Hepatic stellate cell (primary cell): Measurements from ENCODE around the gene TAX1BP3.
A peak's percentile ranks its signal among the peaks of the same experiment; 100 is the strongest.

Source experiments
- DNase-seq: peaks from one replicate; pipeline ENCODE4 v3.0.0; 2011; ENCODE audit warnings: low spot score

TAX1BP3 gene

GRCh38 chr17:3657874-3658783 lies 10.2 kb downstream of the TAX1BP3 start:
- no peak for DNase-seq

GRCh38 chr17:3657588-3657869 lies 10.8 kb downstream of the TAX1BP3 start:
- no peak for DNase-seq

- DNase-seq: no peak
Observed at GRCh38 chr17:3656755-3657587, 11.4 kb downstream of the TAX1BP3 start.

GRCh38 chr17:3656353-3656752 lies 12.0 kb downstream of the TAX1BP3 start:
- DNase-seq: no peak

GRCh38 chr17:3655766-3656165 lies 12.6 kb downstream of the TAX1BP3 start:
- no peak for DNase-seq

GRCh38 chr17:3647769-3648555 lies 20.4 kb downstream of the TAX1BP3 start:
- DNase-seq: peak; percentile 69

GRCh38 chr17:3647251-3647650 lies 21.1 kb downstream of the TAX1BP3 start:
- no peak for DNase-seq

- DNase-seq: no peak
Observed at GRCh38 chr17:3645310-3645709, 23.1 kb downstream of the TAX1BP3 start.

- DNase-seq: no peak
Observed at GRCh38 chr17:3643889-3644349, 24.5 kb downstream of the TAX1BP3 start.

- DNase-seq: no peak
Observed at GRCh38 chr17:3641717-3642486, 26.5 kb downstream of the TAX1BP3 start.

- DNase-seq: no peak
Observed at GRCh38 chr17:3641014-3641413, 27.4 kb downstream of the TAX1BP3 start.

- DNase-seq: peak; percentile 50
Observed at GRCh38 chr17:3639981-3640596, 28.3 kb downstream of the TAX1BP3 start.

GRCh38 chr17:3636908-3637373 lies 31.4 kb downstream of the TAX1BP3 start:
- peak; percentile 41 for DNase-seq

- peak; percentile 99 for DNase-seq
Observed at GRCh38 chr17:3636154-3636907, 32.0 kb downstream of the TAX1BP3 start, which contains the start of the genes CTNS and SHPK. CTNS (plus strand) TSS chr17:3636760; CDS start chr17:3640207, 3,447 bp downstream. SHPK (minus strand) TSS chr17:3636250; CDS start chr17:3636219, 31 bp downstream.

GRCh38 chr17:3635474-3636153 lies 32.8 kb downstream of the TAX1BP3 start:
- DNase-seq: peak; percentile 27

GRCh38 chr17:3632287-3632686 lies 36.1 kb downstream of the TAX1BP3 start:
- no peak for DNase-seq

GRCh38 chr17:3630781-3631180 lies 37.6 kb downstream of the TAX1BP3 start:
- DNase-seq: no peak

- no peak for DNase-seq
Observed at GRCh38 chr17:3627769-3628167, 40.6 kb downstream of the TAX1BP3 start.
